Ishikawa (cell line): Measurements from ENCODE around the gene GXYLT2.

ENCODE experiments used
- CEBPB ChIP-seq: IDR thresholded peaks from 2 replicates; pipeline ENCODE4 v1.6.1; 2012
- EP300 ChIP-seq: IDR thresholded peaks from 2 replicates; pipeline ENCODE4 v1.6.1; 2012; ENCODE audit warnings: borderline replicate concordance
- FOXM1 ChIP-seq: IDR thresholded peaks from 2 replicates; pipeline ENCODE4 v1.6.1; 2012; ENCODE audit warnings: low read depth, borderline replicate concordance
- RAD21 ChIP-seq: IDR thresholded peaks from 2 replicates; pipeline ENCODE4 v1.6.1; 2012; ENCODE audit warnings: low read depth
- REST ChIP-seq: IDR thresholded peaks from 2 replicates; pipeline ENCODE4 v1.6.1; 2012; ENCODE audit warnings: low read depth, mild to moderate bottlenecking
- TCF12 ChIP-seq: IDR thresholded peaks from 2 replicates; pipeline ENCODE4 v1.6.1; 2012; ENCODE audit warnings: low read depth
- TEAD4 ChIP-seq: IDR thresholded peaks from 2 replicates; pipeline ENCODE4 v1.6.1; 2012
- ZBTB7A ChIP-seq: IDR thresholded peaks from 2 replicates; pipeline ENCODE4 v1.6.1; 2012; ENCODE audit warnings: low read depth

- TF ChIP-seq ZBTB7A, result no peak
- TF ChIP-seq CEBPB, result no peak
- TF ChIP-seq REST, result no peak
- TF ChIP-seq TEAD4, result no peak
- no peak for TF ChIP-seq EP300
- no peak for TF ChIP-seq FOXM1
- TF ChIP-seq RAD21, result no peak
- no peak for TF ChIP-seq TCF12
Measured at GRCh38 chr3:72887705-72888545, at the start of gene GXYLT2.
